ENCODE data around the gene EML4.

EML4 gene

GRCh38 chr2:42249284-42249683 lies 80.1 kb downstream of the EML4 start:
- Histone ChIP-seq H3K27me3 (no peaks in the 10 kb centered on the region), H3K4me1 (peaks cover 14 to 27% (median 22%) of the 10 kb centered on the region in 10 experiments), H3K4me3 (no peak overlapping the region), H4K20me1 (peaks cover 0 to 20% (median 0%) of the 10 kb centered on the region in 11 experiments; a peak in 4 of 22 replicates), H3K36me3 (peaks cover 21 to 52% (median 33%) of the 10 kb centered on the region in 11 experiments; a peak in 21 of 22 replicates), H3K9me3 (replicated peaks in 1 of 11) (peaks cover 0 to 15% (median 4%) of the 10 kb centered on the region in 11 experiments; a peak in 16 of 22 replicates), H3K27ac (no peak overlapping the region), H3K4me2 (peak overlapping the region; percentile 39 to 59 (median 53); a peak in 18 of 22 replicates), H3K9ac (no peak overlapping the region)
- TF ChIP-seq Cebpa-rat (IDR thresholded peaks at IDR 0.05), result no peak

GRCh38 chr2:42249887-42250286 lies 80.7 kb downstream of the EML4 start:
- H3K27me3 ChIP-seq, result no peaks in the 10 kb centered on the region
- no peak for TF ChIP-seq Cebpa-rat (IDR thresholded peaks at IDR 0.05)
- peaks cover 0 to 21% (median 10%) of the 10 kb centered on the region in 11 experiments; a peak in 19 of 22 replicates for H3K9me3 ChIP-seq (replicated peaks in 1 of 11)
- H4K20me1 ChIP-seq, result peaks cover 0 to 14% (median 0%) of the 10 kb centered on the region in 11 experiments; a peak in 1 of 22 replicates
- no peak overlapping the region for H3K4me3 ChIP-seq
- peaks cover 24 to 56% (median 37%) of the 10 kb centered on the region in 11 experiments; a peak in 21 of 22 replicates for H3K36me3 ChIP-seq
- H3K4me1 ChIP-seq, result peaks cover 14 to 29% (median 24%) of the 10 kb centered on the region in 10 experiments
- peak overlapping the region; percentile 39 to 59 (median 53) for H3K4me2 ChIP-seq
- H3K9ac ChIP-seq, result no peak overlapping the region
- H3K27ac ChIP-seq, result 0 out of 22 replicates have a peak overlapping the region, but pooled peaks of 1 of the 11 experiments have one; percentile 8

- Histone ChIP-seq H4K20me1 (peaks cover 0 to 13% (median 0%) of the 10 kb centered on the region in 11 experiments; a peak in 1 of 22 replicates), H3K4me1 (peaks cover 19 to 39% (median 31%) of the 10 kb centered on the region in 10 experiments), H3K9ac (no peak overlapping the region), H3K27ac (no peak overlapping the region), H3K36me3 (peaks cover 18 to 50% (median 33%) of the 10 kb centered on the region in 11 experiments; a peak in 21 of 22 replicates), H3K9me3 (replicated peaks in 1 of 11) (peaks cover 0 to 26% (median 14%) of the 10 kb centered on the region in 11 experiments; a peak in 19 of 22 replicates), H3K4me2 (no peak overlapping the region; a peak in 1 of 22 replicates), H3K27me3 (no peaks in the 10 kb centered on the region), H3K4me3 (no peak overlapping the region)
- no peak for TF ChIP-seq Cebpa-rat (IDR thresholded peaks at IDR 0.05)
Measured at GRCh38 chr2:42250925-42251324, 81.8 kb downstream of the EML4 start.

- Histone ChIP-seq H3K9ac (no peak overlapping the region), H3K27me3 (no peaks in the 10 kb centered on the region), H4K20me1 (peaks cover 0 to 20% (median 0%) of the 10 kb centered on the region in 11 experiments; a peak in 1 of 22 replicates), H3K27ac (no peak overlapping the region), H3K4me1 (peaks cover 29 to 54% (median 44%) of the 10 kb centered on the region in 10 experiments), H3K9me3 (replicated peaks in 1 of 11) (peaks cover 0 to 28% (median 14%) of the 10 kb centered on the region in 11 experiments; a peak in 19 of 22 replicates), H3K36me3 (peaks cover 3 to 39% (median 21%) of the 10 kb centered on the region in 11 experiments; a peak in 18 of 22 replicates), H3K4me3 (no peak overlapping the region), H3K4me2 (peak overlapping the region in 1 of 11 experiments; percentile 7; a peak in 2 of 22 replicates)
- TF ChIP-seq Cebpa-rat (IDR thresholded peaks at IDR 0.05), result no peak
Measured at GRCh38 chr2:42252464-42252863, 83.3 kb downstream of the EML4 start.

GRCh38 chr2:42254186-42254895 lies 85.2 kb downstream of the EML4 start:
- H4K20me1 ChIP-seq, result peaks cover 0 to 18% (median 0%) of the 10 kb centered on the region in 11 experiments; a peak in 1 of 22 replicates
- 0 out of 20 replicates have a peak overlapping the region, but pooled peaks of 1 of the 10 experiments have one; percentile 11 for H3K4me3 ChIP-seq
- peak overlapping the region in 4 of 11 experiments; percentile 29 to 67 (median 40); a peak in 5 of 22 replicates for H3K4me2 ChIP-seq
- no peaks in the 10 kb centered on the region for H3K27me3 ChIP-seq
- peaks cover 0 to 33% (median 14%) of the 10 kb centered on the region in 11 experiments; a peak in 19 of 22 replicates for H3K9me3 ChIP-seq (replicated peaks in 1 of 11)
- H3K27ac ChIP-seq, result no peak overlapping the region
- TF ChIP-seq Cebpa-rat (IDR thresholded peaks at IDR 0.05), result no peak
- H3K4me1 ChIP-seq, result peaks cover 29 to 52% (median 43%) of the 10 kb centered on the region in 10 experiments
- no peak overlapping the region for H3K9ac ChIP-seq
- H3K36me3 ChIP-seq, result peaks cover 12 to 48% (median 36%) of the 10 kb centered on the region in 11 experiments; a peak in 21 of 22 replicates

GRCh38 chr2:42256505-42256904 lies 87.4 kb downstream of the EML4 start:
- Histone ChIP-seq H3K4me3 (no peak overlapping the region), H3K27me3 (no peaks in the 10 kb centered on the region), H3K36me3 (peaks cover 19 to 51% (median 36%) of the 10 kb centered on the region in 11 experiments; a peak in 21 of 22 replicates), H3K4me2 (peak overlapping the region; percentile 29 to 76 (median 60); a peak in 21 of 22 replicates), H3K4me1 (peaks cover 16 to 39% (median 30%) of the 10 kb centered on the region in 10 experiments), H3K9ac (0 out of 22 replicates have a peak overlapping the region, but pooled peaks of 1 of the 11 experiments have one; percentile 3), H4K20me1 (peaks cover 0 to 12% (median 0%) of the 10 kb centered on the region in 11 experiments; a peak in 1 of 22 replicates), H3K9me3 (replicated peaks in 1 of 11) (peaks cover 0 to 26% (median 14%) of the 10 kb centered on the region in 11 experiments; a peak in 19 of 22 replicates), H3K27ac (peak overlapping the region in 6 of 11 experiments; percentile 1 to 40 (median 26); a peak in 6 of 22 replicates)
- no peak for TF ChIP-seq Cebpa-rat (IDR thresholded peaks at IDR 0.05)

GRCh38 chr2:42261518-42262195 lies 92.5 kb downstream of the EML4 start:
- no peak overlapping the region for H3K9ac ChIP-seq
- H3K9me3 ChIP-seq (replicated peaks in 1 of 11), result peaks cover 0 to 9% (median 0%) of the 10 kb centered on the region in 11 experiments; a peak in 6 of 22 replicates
- H3K4me2 ChIP-seq, result no peak overlapping the region
- no peak overlapping the region for H3K4me3 ChIP-seq
- H3K36me3 ChIP-seq, result peaks cover 35 to 91% (median 50%) of the 10 kb centered on the region in 11 experiments; a peak in 21 of 22 replicates
- peaks cover 0 to 6% (median 0%) of the 10 kb centered on the region in 11 experiments; a peak in 1 of 22 replicates for H4K20me1 ChIP-seq
- TF ChIP-seq Cebpa-rat (IDR thresholded peaks at IDR 0.05), result no peak
- H3K27ac ChIP-seq, result no peak overlapping the region
- peaks cover 3 to 19% (median 9%) of the 10 kb centered on the region in 10 experiments; a peak in 17 of 20 replicates for H3K4me1 ChIP-seq
- no peaks in the 10 kb centered on the region for H3K27me3 ChIP-seq

GRCh38 chr2:42266236-42266635 lies 97.1 kb downstream of the EML4 start:
- Histone ChIP-seq H3K36me3 (peaks cover 23 to 78% (median 43%) of the 10 kb centered on the region in 11 experiments; a peak in 21 of 22 replicates), H3K27ac (no peak overlapping the region), H3K9me3 (replicated peaks in 1 of 11) (no peaks in the 10 kb centered on the region), H3K27me3 (no peaks in the 10 kb centered on the region), H3K4me1 (peaks cover 0 to 29% (median 9%) of the 10 kb centered on the region in 10 experiments; a peak in 15 of 20 replicates), H3K4me2 (no peak overlapping the region), H3K9ac (no peak overlapping the region), H3K4me3 (no peak overlapping the region), H4K20me1 (peaks cover 0 to 13% (median 0%) of the 10 kb centered on the region in 11 experiments; a peak in 3 of 22 replicates)
- TF ChIP-seq Cebpa-rat (IDR thresholded peaks at IDR 0.05), result no peak
